ENCODE measurements around the gene LRRC32. TPM values are rescaled to one million over a fixed set of nuclear protein-coding genes. Genes with fewer than 3 reads are reported as not detected.

Gene LRRC32
- total and polyA plus RNA-seq, 9 of the 15 experiments (the other 6 are each of a cell fraction or from before 2014, with no cell fraction given), result 0.10 to 0.50 (median 0.19) TPM; not detected in 5

- TF ChIP-seq ZNF740 (CRISPR knock-in tag; IDR thresholded peaks at IDR 0.05), result no peak
- TF ChIP-seq ZNF740 (tag; IDR thresholded peaks at IDR 0.05), result no peak
- TF ChIP-seq SETDB1 (IDR thresholded peaks at IDR 0.05; ENCODE audit: low read length), result no peak
- TF ChIP-seq TFAP4 (CRISPR knock-in tag; IDR thresholded peaks at IDR 0.05; ENCODE audit: borderline replicate concordance), result peak; percentile 53; the same call in 1 of the 2 replicates
- TF ChIP-seq SP2 (IDR thresholded peaks at IDR 0.05; ENCODE audit: extremely low read depth, low read depth, low read length, poor library complexity, severe bottlenecking), result no peak
- no peak for TF ChIP-seq HNRNPH1 (optimal IDR thresholded peaks at IDR 0.05; ENCODE audit: low read depth, low read length)
- TF ChIP-seq ZNF347 (CRISPR knock-in tag; IDR thresholded peaks at IDR 0.05; ENCODE audit: low read depth), result no peak
- TF ChIP-seq, protein P1, sequence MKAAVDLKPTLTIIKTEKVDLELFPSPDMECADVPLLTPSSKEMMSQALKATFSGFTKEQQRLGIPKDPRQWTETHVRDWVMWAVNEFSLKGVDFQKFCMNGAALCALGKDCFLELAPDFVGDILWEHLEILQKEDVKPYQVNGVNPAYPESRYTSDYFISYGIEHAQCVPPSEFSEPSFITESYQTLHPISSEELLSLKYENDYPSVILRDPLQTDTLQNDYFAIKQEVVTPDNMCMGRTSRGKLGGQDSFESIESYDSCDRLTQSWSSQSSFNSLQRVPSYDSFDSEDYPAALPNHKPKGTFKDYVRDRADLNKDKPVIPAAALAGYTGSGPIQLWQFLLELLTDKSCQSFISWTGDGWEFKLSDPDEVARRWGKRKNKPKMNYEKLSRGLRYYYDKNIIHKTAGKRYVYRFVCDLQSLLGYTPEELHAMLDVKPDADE (conservative IDR thresholded peaks at IDR 0.05; ENCODE audit: control insufficient read depth, low read depth, low read length), result no peak
- TF ChIP-seq TBL1XR1 (IDR thresholded peaks at IDR 0.05; ENCODE audit: low read length in 2 of 2), result no peak
- TF ChIP-seq POLR3G (IDR thresholded peaks at IDR 0.05; ENCODE audit: extremely low read depth, insufficient read length, insufficient replicate concordance), result no peak
- TF ChIP-seq NONO (IDR thresholded peaks at IDR 0.05; ENCODE audit: low read depth in 2 of 2, low read length in 1 of 2), result no peak
- TF ChIP-seq DNMT1 (IDR thresholded peaks at IDR 0.05), result no peak
- no peak for TF ChIP-seq TRIM24 (IDR thresholded peaks at IDR 0.05)
- TF ChIP-seq BCOR (IDR thresholded peaks at IDR 0.05), result 0 out of 2 replicates have a peak, but pooled peaks have one; percentile 35
- no peak for TF ChIP-seq CBX2 (IDR thresholded peaks at IDR 0.05; ENCODE audit: insufficient read depth, low read length, poor library complexity, severe bottlenecking)
- TF ChIP-seq NR4A1 (CRISPR knock-in tag; IDR thresholded peaks at IDR 0.05), result no peak
- TF ChIP-seq NR4A1 (tag; IDR thresholded peaks at IDR 0.05), result no peak
- no peak for TF ChIP-seq DACH1 (IDR thresholded peaks at IDR 0.05; ENCODE audit: partially characterized antibody)
- TF ChIP-seq CBX5 (IDR thresholded peaks at IDR 0.05; ENCODE audit: borderline replicate concordance, low read depth), result no peak
- TF ChIP-seq ZNF561 (CRISPR knock-in tag; conservative IDR thresholded peaks at IDR 0.05), result no peak
- TF ChIP-seq CTCFL (IDR thresholded peaks at IDR 0.05; ENCODE audit: borderline replicate concordance, insufficient read depth, low read depth, low read length, poor library complexity, severe bottlenecking), result no peak
- no peak for TF ChIP-seq THRAP3 (IDR thresholded peaks at IDR 0.05; ENCODE audit: borderline replicate concordance)
- TF ChIP-seq NFRKB (IDR thresholded peaks at IDR 0.05; ENCODE audit: low read depth), result no peak
- 0 out of 2 replicates have a peak, but pooled peaks have one; percentile 18 for TF ChIP-seq SAFB (IDR thresholded peaks at IDR 0.05; ENCODE audit: borderline replicate concordance, low read depth, low read length)
These were observed at the start of gene LRRC32 (continued) for GRCh38 chr11:76670485-76671236.
